Rectal smooth muscle tissue (tissue), 1 donor: ENCODE data around the gene MSL2.
"Not testable (repeated sequence)": the region's sequence is repeated elsewhere in the genome, so short reads cannot be mapped to it uniquely, and the experiment has no call there.

Experiments used
- H3K27ac ChIP-seq: one replicate; pipeline ENCODE4 v1.7.0; 2013; ENCODE audit warnings: low read depth, low read length, inconsistent platforms
- H3K27me3 ChIP-seq: one replicate; pipeline ENCODE4 v1.7.0; 2013; ENCODE audit warnings: low read length; ENCODE audit not compliant: control insufficient read depth, insufficient read depth
- H3K36me3 ChIP-seq: one replicate; pipeline ENCODE4 v1.7.0; 2013; ENCODE audit warnings: low read length; ENCODE audit not compliant: control insufficient read depth, insufficient read depth
- H3K4me1 ChIP-seq: one replicate; pipeline ENCODE4 v1.7.0; 2013; ENCODE audit warnings: low read length; ENCODE audit not compliant: control insufficient read depth, insufficient read depth
- H3K4me3 ChIP-seq: one replicate; pipeline ENCODE4 v1.7.0; 2013; ENCODE audit warnings: low read length
- H3K9ac ChIP-seq: one replicate; pipeline ENCODE4 v1.7.0; 2013; ENCODE audit warnings: low read length

Gene MSL2

DNA sequence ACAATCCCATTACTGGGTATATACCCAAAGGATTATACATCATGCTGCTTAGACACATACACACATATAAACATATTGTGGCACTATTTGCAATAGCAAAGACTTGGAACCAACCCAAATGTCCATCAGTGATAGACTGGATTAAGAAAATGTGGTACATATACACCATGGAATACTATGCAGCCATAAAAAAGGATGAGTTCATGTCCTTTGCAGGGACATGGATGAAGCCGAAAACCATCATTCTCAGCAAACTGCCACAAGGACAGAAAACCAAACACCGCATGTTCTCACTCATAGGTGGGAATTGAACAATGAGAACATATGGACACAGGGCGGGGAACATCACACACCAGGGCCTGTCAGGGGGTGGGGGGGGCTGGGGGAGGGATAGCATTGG, 64.5 kb downstream of the MSL2 start:
- H3K27me3 ChIP-seq, H3K4me1 ChIP-seq, H3K9ac ChIP-seq, H3K4me3 ChIP-seq, H3K27ac ChIP-seq, H3K36me3 ChIP-seq: not testable (repeated sequence)

DNA sequence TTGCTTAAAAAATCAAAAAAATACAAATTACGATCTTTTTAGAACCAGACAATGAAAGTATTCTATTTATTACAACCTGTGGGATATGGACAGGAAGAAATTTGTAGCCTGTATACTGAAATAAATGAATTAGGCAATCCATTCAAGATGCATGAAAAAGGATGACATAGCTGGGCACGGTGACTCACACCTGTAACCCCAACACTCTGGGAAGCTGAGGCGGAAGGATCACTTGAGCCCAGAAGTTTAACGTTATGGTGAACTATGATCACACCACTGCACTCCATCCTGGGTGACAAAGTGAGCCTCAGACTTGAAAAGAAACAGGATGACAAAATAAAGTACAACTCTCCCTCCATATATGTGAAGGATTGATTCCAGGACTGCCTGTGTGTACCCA, 74.1 kb downstream of the MSL2 start:
- no peak overlapping the region for H3K9ac ChIP-seq
- H3K4me3 ChIP-seq = no peak overlapping the region
- peaks cover 3% of the 10 kb centered on the region for H3K36me3 ChIP-seq
- no peaks in the 10 kb centered on the region for H3K4me1 ChIP-seq
- no peak overlapping the region for H3K27ac ChIP-seq
- H3K27me3 ChIP-seq = no peaks in the 10 kb centered on the region

DNA sequence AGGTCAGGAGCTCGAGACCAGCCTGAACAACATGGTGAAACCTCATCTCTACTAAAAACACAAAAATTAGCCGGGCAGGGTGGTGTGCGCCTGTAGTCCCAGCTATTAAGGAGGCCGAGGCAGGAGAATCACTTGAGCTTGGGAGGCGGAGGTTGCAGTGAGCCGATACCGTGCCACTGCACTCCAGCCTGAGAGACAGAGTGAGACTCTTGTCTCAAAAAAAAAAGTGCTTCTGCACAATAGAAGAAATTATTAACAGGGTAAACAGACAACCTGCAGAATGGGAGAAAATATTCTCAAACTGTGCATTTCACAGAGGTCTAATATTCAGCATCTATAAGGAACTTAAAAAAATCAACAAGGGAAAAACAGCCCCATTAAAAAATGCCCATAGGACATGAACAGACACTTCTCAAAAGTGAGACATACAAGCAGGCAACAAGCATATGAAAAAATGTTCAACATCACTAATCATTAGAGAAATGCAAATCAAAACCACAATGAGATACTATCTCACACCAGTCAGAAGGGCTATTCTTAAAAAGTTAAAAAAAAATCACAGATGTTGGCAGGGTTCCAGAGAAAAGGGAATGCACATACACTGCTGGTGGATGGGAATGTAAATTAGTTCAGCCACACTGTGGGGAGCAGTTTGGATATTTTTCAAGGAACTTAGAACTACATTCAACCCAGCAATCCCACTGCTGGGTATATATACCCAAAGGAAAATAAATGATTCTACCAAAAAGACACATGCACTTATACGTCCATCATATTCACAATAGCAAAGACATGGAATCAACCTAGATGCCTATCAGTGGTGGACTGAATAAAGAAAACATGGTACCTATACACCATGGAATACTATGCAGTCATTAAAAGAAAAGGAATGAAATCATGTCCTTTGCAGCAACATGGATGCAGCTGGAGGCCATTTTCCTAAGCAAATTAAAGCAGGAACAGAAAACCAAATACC, 75.5 kb downstream of the MSL2 start:
- H3K4me1 ChIP-seq = no peaks in the 10 kb centered on the region
- no peaks in the 10 kb centered on the region for H3K27me3 ChIP-seq
- no peak overlapping the region for H3K27ac ChIP-seq
- H3K4me3 ChIP-seq = no peak overlapping the region
- no peak overlapping the region for H3K9ac ChIP-seq
- no peaks in the 10 kb centered on the region for H3K36me3 ChIP-seq

DNA sequence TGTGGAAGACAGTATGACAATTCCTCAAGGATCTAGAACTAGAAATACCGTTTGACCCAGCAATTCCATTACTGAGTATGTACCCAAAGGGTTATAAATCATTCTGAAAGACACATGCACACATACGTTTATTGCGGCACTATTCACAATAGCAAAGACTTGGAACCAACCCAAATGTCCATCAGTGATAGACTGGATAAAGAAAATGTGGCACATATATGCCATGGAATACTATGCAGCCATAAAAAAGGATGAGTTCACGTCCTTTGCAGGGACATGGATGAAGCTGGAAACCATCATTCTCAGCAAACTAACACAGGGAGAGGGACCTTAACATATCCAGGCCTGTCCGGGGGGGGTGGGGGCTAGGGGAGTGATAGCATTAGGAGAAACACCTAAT, 76.4 kb downstream of the MSL2 start:
- H3K4me3 ChIP-seq, H3K9ac ChIP-seq, H3K27ac ChIP-seq, H3K4me1 ChIP-seq, H3K27me3 ChIP-seq, H3K36me3 ChIP-seq: not testable (repeated sequence)

DNA sequence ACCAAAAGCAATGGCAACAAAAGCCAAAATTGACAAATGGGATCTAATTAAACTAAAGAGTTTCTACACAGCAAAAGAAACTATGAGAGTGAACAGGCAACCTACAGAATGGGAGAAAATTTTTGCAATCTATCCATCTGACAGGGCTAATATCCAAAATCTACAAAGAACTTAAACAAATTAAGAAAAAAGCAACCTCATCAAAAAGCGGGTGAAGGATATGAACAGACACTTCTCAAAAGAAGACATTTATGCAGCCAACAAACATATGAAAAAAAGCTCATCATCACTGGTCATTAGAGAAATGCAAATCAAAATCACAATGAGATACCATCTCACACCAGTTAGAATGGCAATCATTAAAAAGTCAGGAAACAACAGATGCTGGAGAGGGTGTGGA, 76.8 kb downstream of the MSL2 start:
- H3K4me1 ChIP-seq, H3K4me3 ChIP-seq, H3K27ac ChIP-seq, H3K9ac ChIP-seq, H3K36me3 ChIP-seq, H3K27me3 ChIP-seq: not testable (repeated sequence)

DNA sequence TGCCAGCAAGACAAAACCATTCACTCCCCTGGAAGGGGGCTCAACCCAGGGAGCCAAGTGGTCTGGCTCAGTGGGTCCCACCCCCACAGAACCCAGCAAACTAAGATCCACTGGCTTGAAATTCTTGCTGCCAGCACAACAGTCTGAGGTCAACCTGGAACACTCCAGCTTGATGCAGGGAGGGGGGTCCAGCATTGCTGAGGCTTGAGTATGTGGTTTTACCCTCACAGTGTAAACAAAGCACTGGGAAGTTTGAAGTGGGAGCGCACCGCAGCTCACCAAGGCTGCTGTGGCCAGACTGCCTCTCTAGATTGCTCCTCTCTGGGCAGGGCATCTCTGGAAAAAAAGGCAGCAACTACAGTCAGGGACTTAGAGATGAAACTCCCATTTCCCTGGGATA, 81.7 kb downstream of the MSL2 start:
- no peaks in the 10 kb centered on the region for H3K27me3 ChIP-seq
- no peak overlapping the region for H3K27ac ChIP-seq
- H3K36me3 ChIP-seq = peaks cover 2% of the 10 kb centered on the region
- no peaks in the 10 kb centered on the region for H3K4me1 ChIP-seq
- H3K4me3 ChIP-seq = no peak overlapping the region
- H3K9ac ChIP-seq = no peak overlapping the region

DNA sequence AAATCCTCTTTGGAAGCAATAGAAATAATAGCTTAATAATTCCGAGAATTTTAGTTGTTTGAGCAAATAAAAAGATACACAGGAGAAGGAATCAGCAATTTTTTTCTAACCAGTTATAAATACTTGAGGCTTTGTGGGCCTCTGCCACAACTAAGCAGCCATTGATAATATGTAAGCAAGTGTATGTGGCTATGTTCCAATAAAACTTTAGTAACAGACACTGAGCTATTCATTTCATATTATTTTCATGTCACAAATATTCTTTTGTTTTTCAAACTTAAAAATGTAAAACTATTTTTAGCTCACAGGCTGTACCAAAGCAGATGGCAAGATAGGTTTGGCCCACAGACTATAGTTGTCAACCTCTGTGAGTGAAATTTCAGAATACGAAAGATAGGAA, 85.7 kb downstream of the MSL2 start:
- Histone ChIP-seq H3K36me3 (peaks cover 2% of the 10 kb centered on the region), H3K27me3 (no peaks in the 10 kb centered on the region), H3K9ac (no peak overlapping the region), H3K27ac (no peak overlapping the region), H3K4me1 (no peaks in the 10 kb centered on the region), H3K4me3 (no peak overlapping the region)

DNA sequence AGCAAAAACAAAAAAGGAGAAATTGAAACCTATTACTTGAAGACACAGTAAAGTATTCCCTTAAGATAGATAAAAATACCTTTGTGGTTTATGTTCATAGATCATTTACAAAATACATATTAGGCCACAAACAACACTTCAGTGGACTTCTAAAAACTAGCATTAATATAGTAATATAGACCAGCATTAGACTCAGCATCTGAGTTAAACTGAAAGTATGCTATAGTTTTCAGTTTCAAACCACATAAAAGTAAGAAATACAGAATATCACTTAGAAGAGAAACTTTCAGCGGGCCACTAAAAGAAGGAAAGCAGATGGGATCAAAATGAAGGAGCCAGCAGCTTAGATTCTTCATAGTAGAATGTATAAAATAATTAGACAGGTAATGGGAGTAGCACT, 86.6 kb downstream of the MSL2 start:
- Histone ChIP-seq H3K4me3 (no peak overlapping the region), H3K27me3 (no peaks in the 10 kb centered on the region), H3K9ac (no peak overlapping the region), H3K36me3 (peaks cover 2% of the 10 kb centered on the region), H3K4me1 (no peaks in the 10 kb centered on the region), H3K27ac (no peak overlapping the region)

DNA sequence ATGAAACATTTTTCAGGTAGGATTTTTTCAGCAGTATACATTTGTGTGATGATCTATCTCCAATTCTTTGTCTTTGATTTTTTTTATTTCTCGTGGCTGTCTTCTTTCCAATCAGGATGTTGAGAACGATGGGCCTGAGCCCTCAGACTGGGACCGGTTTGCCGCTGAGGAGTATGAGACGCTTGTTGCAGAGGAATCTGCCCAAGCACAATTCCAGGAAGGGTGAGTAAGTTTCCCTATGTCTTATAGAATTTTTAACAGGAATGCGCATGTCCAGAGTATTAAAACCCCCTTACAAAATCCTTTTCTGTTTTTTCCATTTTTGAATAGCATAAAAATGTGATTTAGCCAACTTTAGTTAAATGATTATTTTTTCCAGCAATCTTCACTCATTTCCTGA, 90.0 kb downstream of the MSL2 start:
- H3K4me1 ChIP-seq = no peaks in the 10 kb centered on the region
- H3K36me3 ChIP-seq = peaks cover 4% of the 10 kb centered on the region
- H3K4me3 ChIP-seq = no peak overlapping the region
- no peaks in the 10 kb centered on the region for H3K27me3 ChIP-seq
- no peak overlapping the region for H3K27ac ChIP-seq
- no peak overlapping the region for H3K9ac ChIP-seq

DNA sequence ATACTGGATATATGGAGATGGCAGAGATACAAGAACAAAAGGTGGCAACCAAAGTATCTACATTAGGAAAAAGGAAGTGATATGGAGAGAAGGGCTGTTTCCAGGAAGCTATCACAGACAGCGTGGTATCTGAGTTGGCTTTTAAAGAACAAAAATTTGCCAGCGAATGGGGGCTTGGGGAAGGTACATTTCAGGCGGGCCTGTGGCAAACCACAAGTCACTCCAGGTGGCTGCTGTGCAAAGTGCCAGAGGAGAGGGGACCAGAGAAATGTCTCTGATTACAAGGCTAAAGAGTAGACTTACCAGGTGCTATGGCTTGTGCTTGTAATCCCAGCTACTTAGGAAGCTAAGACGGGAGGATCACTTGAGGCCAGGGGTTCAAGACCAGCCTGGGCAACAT, 91.1 kb downstream of the MSL2 start:
- Histone ChIP-seq H3K27me3 (no peaks in the 10 kb centered on the region), H3K4me1 (no peaks in the 10 kb centered on the region), H3K27ac (no peak overlapping the region), H3K4me3 (no peak overlapping the region), H3K9ac (no peak overlapping the region), H3K36me3 (peaks cover 4% of the 10 kb centered on the region)
